Measurements from ENCODE around the gene HSPB1. TPM values are rescaled to one million over a fixed set of nuclear protein-coding genes. Genes with fewer than 3 reads are reported as not detected.
"Not testable (repeated sequence)": the region's sequence is repeated elsewhere in the genome, so short reads cannot be mapped to it uniquely, and the experiment has no call there.

Gene HSPB1
- total and polyA plus RNA-seq, 2 experiments from 2014 or later, result 96.5 to 1,542 TPM

DNA sequence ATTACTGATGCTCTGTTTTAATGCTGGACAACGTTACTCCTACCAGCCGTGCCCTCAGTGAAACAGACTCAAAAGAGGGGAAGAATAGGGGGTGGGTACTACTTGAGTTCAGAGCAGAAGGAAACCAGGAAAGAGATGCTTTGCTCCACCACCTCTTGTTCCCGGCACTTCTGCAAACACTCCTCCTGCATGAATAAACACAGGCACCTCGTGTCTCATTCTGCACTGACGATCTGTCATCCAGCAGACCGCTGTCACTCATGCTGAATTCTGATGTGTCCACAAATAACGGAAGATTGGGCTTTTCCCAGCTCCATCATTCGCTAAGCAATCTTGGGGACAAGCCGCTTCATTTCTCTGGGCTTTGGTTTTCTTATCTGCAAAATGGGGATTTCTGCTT is 29.6 kb downstream of the HSPB1 start:
- Histone ChIP-seq H3K4me1 (ENCODE audit: insufficient read depth) (peaks cover 3% of the 10 kb centered on the region; the same call in 1 of the 2 replicates), H4K20me1 (ENCODE audit: insufficient read depth) (peaks cover 35% of the 10 kb centered on the region; the same call in 1 of the 2 replicates), H3K27ac (no peak overlapping the region), H2AFZ (no peak overlapping the region), H3K36me3 (ENCODE audit: low read depth) (peaks cover 21% of the 10 kb centered on the region), H3F3A (ENCODE audit: insufficient read depth) (peaks cover 24% of the 10 kb centered on the region), H3K4me2 (ENCODE audit: unreplicated experiment) (no peak overlapping the region), H3K9me2 (ENCODE audit: insufficient read depth) (no peaks in the 10 kb centered on the region), H3K4me3 (no peak overlapping the region), H3K27me3 (replicated peaks; ENCODE audit: insufficient read depth) (no peaks in the 10 kb centered on the region), H3K9ac (no peak overlapping the region), H3K9me3 (ENCODE audit: low read depth) (no peaks in the 10 kb centered on the region), H3K79me2 (ENCODE audit: insufficient read depth) (peaks cover 99% of the 10 kb centered on the region)
- 87 to 88% methylated on average over 9 of the region's 9 CpGs for WGBS, 2 experiments (ENCODE audit: low coverage in 1 of 2, low lambda C conversion rate in 2 of 2, missing lambda C conversion rate in 2 of 2)
- DNase-seq, result no peak
- in situ Hi-C loops (cut with MboI), result no loop called here
- no peak for TF ChIP-seq EZH2 (IDR thresholded peaks at IDR 0.05; ENCODE audit: insufficient read depth, poor library complexity, severe bottlenecking)
- TF ChIP-seq EZH2phosphoT487 (IDR thresholded peaks at IDR 0.05; ENCODE audit: insufficient read depth, low read depth), result no peak

DNA sequence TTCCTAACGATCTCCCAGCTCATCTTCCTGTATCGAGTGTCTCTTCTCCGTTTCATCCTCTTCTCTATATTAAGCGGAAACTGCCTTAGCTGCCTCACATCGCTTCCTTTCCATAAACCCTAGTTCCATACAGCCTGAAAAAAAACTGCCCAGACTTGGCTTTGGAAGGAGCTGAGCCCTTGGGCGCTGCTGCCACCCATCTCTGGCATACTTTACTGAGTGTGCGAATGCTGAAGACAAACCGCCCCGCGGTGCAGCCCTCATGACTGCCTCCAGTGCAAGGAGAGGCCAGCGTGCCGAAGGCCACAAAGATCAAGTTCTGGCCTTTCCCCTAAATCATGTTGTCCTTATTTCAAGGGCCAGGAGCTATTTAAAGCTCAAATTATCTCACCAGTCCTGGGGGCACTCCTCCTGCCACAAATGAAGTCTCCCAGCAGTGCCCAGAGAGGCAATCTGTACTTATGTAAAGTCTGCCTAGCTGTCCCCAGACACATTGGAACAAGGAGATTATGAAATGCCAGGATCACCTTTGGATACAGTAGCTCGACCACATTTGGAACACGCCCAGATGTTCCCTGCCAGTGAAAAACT is 31.1 kb downstream of the HSPB1 start:
- Histone ChIP-seq H3K79me2 (ENCODE audit: insufficient read depth) (peaks cover 100% of the 10 kb centered on the region), H3K36me3 (ENCODE audit: low read depth) (peaks cover 13% of the 10 kb centered on the region), H3K4me1 (ENCODE audit: insufficient read depth) (peaks cover 8% of the 10 kb centered on the region; the same call in 1 of the 2 replicates), H3K27ac (no peak overlapping the region), H3K9ac (no peak overlapping the region), H2AFZ (no peak overlapping the region), H3F3A (ENCODE audit: insufficient read depth) (peaks cover 16% of the 10 kb centered on the region; the same call in 1 of the 2 replicates), H3K4me3 (no peak overlapping the region), H3K9me3 (ENCODE audit: low read depth) (no peaks in the 10 kb centered on the region), H3K27me3 (replicated peaks; ENCODE audit: insufficient read depth) (no peaks in the 10 kb centered on the region), H4K20me1 (ENCODE audit: insufficient read depth) (peaks cover 48% of the 10 kb centered on the region), H3K4me2 (ENCODE audit: unreplicated experiment) (no peak overlapping the region), H3K9me2 (ENCODE audit: insufficient read depth) (no peaks in the 10 kb centered on the region)
- in situ Hi-C loops (cut with MboI), result no loop called here
- 96 to 97% methylated on average over 14 of the region's 14 CpGs for WGBS, 2 experiments (ENCODE audit: low coverage in 1 of 2, low lambda C conversion rate in 2 of 2, missing lambda C conversion rate in 2 of 2)
- DNase-seq, result no peak
- TF ChIP-seq EZH2phosphoT487 (IDR thresholded peaks at IDR 0.05; ENCODE audit: insufficient read depth, low read depth) (no peak), EZH2 (IDR thresholded peaks at IDR 0.05; ENCODE audit: insufficient read depth, poor library complexity, severe bottlenecking) (no peak)

DNA sequence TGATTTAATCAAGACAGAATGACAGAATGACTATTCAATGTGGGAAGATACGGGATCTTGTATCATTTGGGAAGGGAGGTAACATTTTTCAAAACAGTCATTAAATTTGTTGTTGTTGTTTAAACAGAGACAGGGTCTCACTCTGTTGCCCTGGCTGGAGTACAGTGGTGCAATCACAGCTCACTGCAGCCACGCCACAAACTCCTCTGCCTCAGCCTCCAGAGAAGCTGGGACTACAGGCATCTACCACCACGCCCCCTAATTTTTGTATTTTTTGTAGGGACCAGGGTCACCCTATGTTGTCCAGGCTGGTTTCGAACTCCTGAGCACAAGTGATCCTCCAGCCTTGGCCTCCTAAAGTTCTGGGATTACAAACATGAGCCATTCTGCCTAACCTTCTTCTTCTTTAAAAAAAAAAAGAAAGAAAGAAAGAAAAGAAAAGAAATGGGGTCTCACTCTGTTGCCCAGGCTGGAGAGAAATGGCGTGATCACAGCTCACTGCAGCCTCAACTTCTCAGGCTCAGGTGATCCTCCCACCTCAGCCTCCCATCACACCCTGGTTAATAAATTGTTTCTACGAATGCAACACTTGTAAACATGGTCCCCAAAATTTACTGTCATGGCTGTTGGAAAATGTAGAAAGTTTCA is 32.0 kb downstream of the HSPB1 start:
- no peak for DNase-seq
- no peaks in the 10 kb centered on the region for H3K9me3 ChIP-seq (ENCODE audit: low read depth)
- peaks cover 100% of the 10 kb centered on the region for H3K79me2 ChIP-seq (ENCODE audit: insufficient read depth)
- H3K9ac ChIP-seq, result no peak overlapping the region
- in situ Hi-C loops (cut with MboI), result no loop called here
- H3K9me2 ChIP-seq (ENCODE audit: insufficient read depth), result no peaks in the 10 kb centered on the region
- TF ChIP-seq EZH2phosphoT487 (IDR thresholded peaks at IDR 0.05; ENCODE audit: insufficient read depth, low read depth) (no peak), EZH2 (IDR thresholded peaks at IDR 0.05; ENCODE audit: insufficient read depth, poor library complexity, severe bottlenecking) (no peak)
- no peaks in the 10 kb centered on the region for H3K27me3 ChIP-seq (replicated peaks; ENCODE audit: insufficient read depth)
- no peak overlapping the region for H3K27ac ChIP-seq
- no peak overlapping the region for H3K4me2 ChIP-seq (ENCODE audit: unreplicated experiment)
- peaks cover 54% of the 10 kb centered on the region for H4K20me1 ChIP-seq (ENCODE audit: insufficient read depth)
- no peak overlapping the region for H3K4me3 ChIP-seq
- H3F3A ChIP-seq (ENCODE audit: insufficient read depth), result peaks cover 16% of the 10 kb centered on the region
- peaks cover 9% of the 10 kb centered on the region; the same call in 1 of the 2 replicates for H3K4me1 ChIP-seq (ENCODE audit: insufficient read depth)
- H3K36me3 ChIP-seq (ENCODE audit: low read depth), result 0 out of 2 replicates have a peak, but pooled peaks cover 10% of the 10 kb centered on the region
- 93 to 96% methylated on average over 6 of the region's 6 CpGs for WGBS, 2 experiments (ENCODE audit: low coverage in 1 of 2, low lambda C conversion rate in 2 of 2, missing lambda C conversion rate in 2 of 2)
- H2AFZ ChIP-seq, result no peak overlapping the region

GRCh38 chr7:76335417-76335816 is 32.9 kb downstream of the HSPB1 start:
- WGBS, 2 experiments (ENCODE audit: low coverage in 1 of 2, low lambda C conversion rate in 2 of 2, missing lambda C conversion rate in 2 of 2), result 97 to 100% methylated on average over 2 of the region's 2 CpGs
- DNase-seq; H3K27me3 ChIP-seq (replicated peaks; ENCODE audit: insufficient read depth); H3K4me2 ChIP-seq (ENCODE audit: unreplicated experiment); H3K4me3 ChIP-seq; H2AFZ ChIP-seq; H3K36me3 ChIP-seq (ENCODE audit: low read depth); H3K9me3 ChIP-seq (ENCODE audit: low read depth); H3K9me2 ChIP-seq (ENCODE audit: insufficient read depth); in situ Hi-C loops (cut with MboI); H3K9ac ChIP-seq; H3K27ac ChIP-seq: not testable (repeated sequence)
- Histone ChIP-seq H4K20me1 (ENCODE audit: insufficient read depth) (peaks cover 61% of the 10 kb centered on the region), H3F3A (ENCODE audit: insufficient read depth) (peaks cover 26% of the 10 kb centered on the region), H3K79me2 (ENCODE audit: insufficient read depth) (peaks cover 100% of the 10 kb centered on the region), H3K4me1 (ENCODE audit: insufficient read depth) (peaks cover 18% of the 10 kb centered on the region)
